ENCODE data around the gene HDAC6. TPM values are rescaled to one million over a fixed set of nuclear protein-coding genes. Genes with fewer than 3 reads are reported as not detected.

Gene HDAC6
- total and polyA plus RNA-seq, 2 donors (not counting 3 experiments of a cell fraction or from before 2014, with no cell fraction given), result 43.7 to 58.4 TPM

DNA sequence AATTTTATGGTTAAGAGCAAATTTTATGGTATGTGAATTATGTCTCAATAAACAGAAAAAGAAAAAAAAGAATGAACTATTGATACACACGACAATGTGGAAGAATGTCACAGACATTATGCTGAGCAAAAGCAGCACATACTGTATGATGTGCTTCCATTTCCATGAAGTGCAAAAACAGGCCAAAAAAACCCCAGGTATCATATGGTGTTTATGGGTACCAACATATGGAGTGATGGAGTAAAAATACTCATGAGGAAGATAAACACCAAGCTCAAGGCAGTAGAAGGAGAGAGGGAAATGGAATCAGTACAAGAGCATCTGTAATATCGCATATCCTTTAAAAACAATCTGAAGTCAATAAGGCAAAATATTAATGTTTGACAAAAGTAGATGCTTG is 19.7 kb upstream of the HDAC6 start:
- BruUV-seq (replicated peaks), result no TSS peak
- no peak overlapping the region for H3K27ac ChIP-seq (ENCODE audit: insufficient read depth, low read depth, low read length)
- ChIA-PET POLR2A (no interaction called here), CTCF (no interaction called here)
- no peak for TF ChIP-seq EZH2 (IDR thresholded peaks at IDR 0.05; ENCODE audit: borderline replicate concordance, low read depth, low read length, severe bottlenecking)
- TF ChIP-seq JUN (IDR thresholded peaks at IDR 0.05; ENCODE audit: borderline replicate concordance, insufficient read depth, insufficient read length, low read depth), result no peak
- no peak for TF ChIP-seq GATA2 (IDR thresholded peaks at IDR 0.05; ENCODE audit: insufficient read depth, insufficient read length, low read depth, low read length)
- TF ChIP-seq MAX (IDR thresholded peaks at IDR 0.05; ENCODE audit: insufficient read depth, insufficient read length), result no peak
- TF ChIP-seq, protein P1, sequence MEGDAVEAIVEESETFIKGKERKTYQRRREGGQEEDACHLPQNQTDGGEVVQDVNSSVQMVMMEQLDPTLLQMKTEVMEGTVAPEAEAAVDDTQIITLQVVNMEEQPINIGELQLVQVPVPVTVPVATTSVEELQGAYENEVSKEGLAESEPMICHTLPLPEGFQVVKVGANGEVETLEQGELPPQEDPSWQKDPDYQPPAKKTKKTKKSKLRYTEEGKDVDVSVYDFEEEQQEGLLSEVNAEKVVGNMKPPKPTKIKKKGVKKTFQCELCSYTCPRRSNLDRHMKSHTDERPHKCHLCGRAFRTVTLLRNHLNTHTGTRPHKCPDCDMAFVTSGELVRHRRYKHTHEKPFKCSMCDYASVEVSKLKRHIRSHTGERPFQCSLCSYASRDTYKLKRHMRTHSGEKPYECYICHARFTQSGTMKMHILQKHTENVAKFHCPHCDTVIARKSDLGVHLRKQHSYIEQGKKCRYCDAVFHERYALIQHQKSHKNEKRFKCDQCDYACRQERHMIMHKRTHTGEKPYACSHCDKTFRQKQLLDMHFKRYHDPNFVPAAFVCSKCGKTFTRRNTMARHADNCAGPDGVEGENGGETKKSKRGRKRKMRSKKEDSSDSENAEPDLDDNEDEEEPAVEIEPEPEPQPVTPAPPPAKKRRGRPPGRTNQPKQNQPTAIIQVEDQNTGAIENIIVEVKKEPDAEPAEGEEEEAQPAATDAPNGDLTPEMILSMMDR (IDR thresholded peaks at IDR 0.05; ENCODE audit: extremely low read depth in 1 of 2, insufficient read depth in 1 of 2, low read depth in 1 of 2, low read length in 2 of 2), result no peak
- no peak for TF ChIP-seq MYC (IDR thresholded peaks at IDR 0.05; ENCODE audit: low read depth, low read length)
- TF ChIP-seq FOS (IDR thresholded peaks at IDR 0.05; ENCODE audit: borderline replicate concordance, insufficient read depth, low read length), result no peak
- TF ChIP-seq POLR2AphosphoS5 (IDR thresholded peaks at IDR 0.05; ENCODE audit: insufficient read depth, low read depth, low read length), result no peak
- no peak for TF ChIP-seq POLR2A (IDR thresholded peaks at IDR 0.05; ENCODE audit: low read depth, low read length)
- H3K4me1 ChIP-seq (ENCODE audit: control insufficient read depth, extremely low read depth, insufficient read depth, low read length), result no peaks in the 10 kb centered on the region
- no peak overlapping the region for H3K9ac ChIP-seq (replicated peaks; ENCODE audit: extremely low read depth, insufficient read depth, low read length)
- dilution Hi-C loops (cut with MboI; ENCODE audit: extremely low pct_ligation_motif_present, low sequenced_read_pairs), result no loop called here
- peaks cover 0 to 1% of the 10 kb centered on the region in 2 experiments for H3K27me3 ChIP-seq (ENCODE audit: control insufficient read depth in 2 of 2, insufficient read depth in 2 of 2, low read length in 2 of 2)
- H3K79me2 ChIP-seq (ENCODE audit: control insufficient read depth, insufficient read depth, low read length), result no peaks in the 10 kb centered on the region
- no peak overlapping the region for H3K4me2 ChIP-seq (ENCODE audit: insufficient read depth, low read length)
- H4K20me1 ChIP-seq (replicated peaks; ENCODE audit: control insufficient read depth, extremely low read depth, insufficient read depth, low read length), result no peaks in the 10 kb centered on the region
- H2AFZ ChIP-seq (ENCODE audit: low read depth, low read length), result no peak overlapping the region
- no peak overlapping the region for H3K4me3 ChIP-seq (replicated peaks in 1 of 3; ENCODE audit: insufficient read depth in 1 of 3, low read depth in 1 of 3, low read length in 3 of 3)
- FAIRE-seq (no peak), DNase-seq (ENCODE audit: low read depth, low spot score) (no peak)
- H3K36me3 ChIP-seq (ENCODE audit: control insufficient read depth in 2 of 2, extremely low read depth in 1 of 2, insufficient read depth in 2 of 2, low read length in 2 of 2), result no peaks in the 10 kb centered on the region
- H3K9me3 ChIP-seq (replicated peaks; ENCODE audit: control insufficient read depth, insufficient read depth, low read length), result no peaks in the 10 kb centered on the region
- no peaks in the 10 kb centered on the region for H3K9me1 ChIP-seq (replicated peaks; ENCODE audit: control insufficient read depth, extremely low read depth, insufficient read depth, low read length)
- intact Hi-C loops (cut with micrococcal nuclease), result no loop called here
